GM12875 (cell line): ENCODE results near the gene OR2W3.

Experiments used
- H3K4me3 ChIP-seq: one replicate; pipeline ENCODE4 v1.5.1; 2011; ENCODE audit warnings: low read depth, low read length, control low read depth
- CTCF ChIP-seq: IDR thresholded peaks from 2 replicates; pipeline ENCODE4 v1.5.1; 2011; ENCODE audit warnings: low read depth, mild to moderate bottlenecking, control low read depth, inconsistent platforms, low read length, moderate library complexity, borderline replicate concordance; ENCODE audit not compliant: insufficient read depth

The OR2W3 gene

DNA sequence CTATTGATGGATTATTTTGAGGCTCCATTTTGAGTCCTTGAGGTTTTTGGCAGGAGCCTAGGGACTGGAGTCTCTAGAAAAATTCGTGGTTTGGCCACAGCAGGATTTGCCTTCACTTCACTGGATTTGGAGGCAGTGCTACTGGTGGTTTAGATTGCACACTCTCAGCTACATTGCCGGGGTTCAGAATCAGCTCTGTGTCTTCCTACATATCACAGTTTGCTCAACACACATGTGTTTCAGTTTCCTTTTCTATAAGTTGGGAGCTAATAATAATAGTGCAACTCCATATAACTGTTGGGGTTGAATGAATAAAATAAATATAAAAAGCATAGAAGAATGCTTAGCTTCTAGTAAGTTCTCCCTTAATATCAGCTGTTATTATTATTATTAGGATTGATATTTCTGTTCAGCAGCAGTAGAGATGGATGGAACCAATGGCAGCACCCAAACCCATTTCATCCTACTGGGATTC lies at the start of gene OR2W3:
Gene OR2W3, plus strand, starts transcription at position 425 of the 475 bp plus-strand sequence. Its CDS starts 0 bp downstream, at position 425.
- TF ChIP-seq CTCF: no peak
- no peak within 1 kb of the TSS for H3K4me3 ChIP-seq

DNA sequence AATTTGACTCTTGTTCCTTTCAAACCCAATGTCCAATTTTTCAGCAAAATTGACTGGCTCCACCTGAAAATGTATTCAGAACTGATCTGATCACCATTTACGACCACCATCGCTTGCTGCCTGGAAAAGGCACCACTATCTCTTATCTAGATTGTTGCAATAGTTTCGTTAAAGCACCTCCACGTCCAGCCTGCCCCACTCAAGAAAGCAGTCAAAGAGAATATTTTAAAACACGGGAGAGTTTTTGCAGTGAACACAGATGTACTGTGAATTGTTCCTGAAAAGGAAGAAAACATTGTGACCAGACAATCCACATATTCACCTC lies 49.7 kb upstream of the OR2W3 start:
- no peak overlapping the region for H3K4me3 ChIP-seq
- TF ChIP-seq CTCF: no peak

GRCh38 chr1:247848346-247848745 lies 47.0 kb upstream of the OR2W3 start:
- H3K4me3 ChIP-seq: no peak overlapping the region
- no peak for TF ChIP-seq CTCF

GRCh38 chr1:247849616-247850015 lies 45.8 kb upstream of the OR2W3 start:
- no peak for TF ChIP-seq CTCF
- H3K4me3 ChIP-seq: no peak overlapping the region

DNA sequence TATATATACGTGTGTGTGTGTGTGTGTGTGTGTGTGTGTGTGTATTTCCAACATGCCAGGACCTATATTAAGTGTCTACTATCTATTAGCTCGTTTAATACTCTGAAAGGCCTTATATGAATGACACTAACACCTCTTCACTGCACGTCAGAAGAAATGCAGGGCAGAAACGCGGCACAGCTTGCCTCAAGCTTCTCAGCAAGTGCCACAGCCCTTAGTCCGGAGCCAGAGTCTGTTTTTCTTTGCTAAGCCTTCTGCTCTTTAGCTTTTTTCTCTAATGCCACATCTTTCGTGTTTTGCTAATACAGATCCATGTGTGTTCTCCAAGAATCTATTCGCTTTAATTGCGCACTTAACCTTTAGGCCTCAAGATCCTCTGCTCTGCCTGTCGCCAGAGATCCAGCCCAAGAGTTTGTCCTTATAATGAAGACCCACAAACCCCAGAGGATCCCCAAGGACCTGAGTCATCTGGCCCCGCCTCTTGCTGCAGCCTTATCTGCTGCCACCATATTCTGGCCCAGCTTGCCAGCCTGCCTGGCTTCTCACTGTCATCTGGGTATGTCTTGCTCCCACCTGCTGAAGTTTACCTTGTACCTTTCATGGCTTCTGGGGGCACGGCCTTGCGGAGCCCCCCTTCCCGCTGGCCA lies 40.4 kb upstream of the OR2W3 start:
- no peak for TF ChIP-seq CTCF
- no peak overlapping the region for H3K4me3 ChIP-seq

DNA sequence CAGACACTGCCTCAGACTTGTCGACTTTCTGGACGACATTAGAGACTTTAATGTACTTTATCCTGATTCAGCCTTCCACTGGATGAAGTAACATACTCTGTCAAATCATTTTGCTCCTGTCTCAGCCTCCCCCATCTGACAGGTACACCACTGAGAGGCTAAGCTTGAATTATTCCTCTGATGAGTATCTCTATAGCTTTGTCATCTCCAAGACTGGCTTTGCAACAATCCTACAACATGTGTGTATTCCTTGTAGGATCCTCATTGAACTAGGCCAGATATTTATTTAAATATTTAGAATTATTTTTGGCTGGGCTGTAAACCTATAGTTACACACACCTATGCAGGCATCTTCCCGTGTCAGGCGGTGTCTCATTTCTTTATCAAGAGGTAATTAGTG lies 39.5 kb upstream of the OR2W3 start:
- H3K4me3 ChIP-seq: no peak overlapping the region
- TF ChIP-seq CTCF: no peak

DNA sequence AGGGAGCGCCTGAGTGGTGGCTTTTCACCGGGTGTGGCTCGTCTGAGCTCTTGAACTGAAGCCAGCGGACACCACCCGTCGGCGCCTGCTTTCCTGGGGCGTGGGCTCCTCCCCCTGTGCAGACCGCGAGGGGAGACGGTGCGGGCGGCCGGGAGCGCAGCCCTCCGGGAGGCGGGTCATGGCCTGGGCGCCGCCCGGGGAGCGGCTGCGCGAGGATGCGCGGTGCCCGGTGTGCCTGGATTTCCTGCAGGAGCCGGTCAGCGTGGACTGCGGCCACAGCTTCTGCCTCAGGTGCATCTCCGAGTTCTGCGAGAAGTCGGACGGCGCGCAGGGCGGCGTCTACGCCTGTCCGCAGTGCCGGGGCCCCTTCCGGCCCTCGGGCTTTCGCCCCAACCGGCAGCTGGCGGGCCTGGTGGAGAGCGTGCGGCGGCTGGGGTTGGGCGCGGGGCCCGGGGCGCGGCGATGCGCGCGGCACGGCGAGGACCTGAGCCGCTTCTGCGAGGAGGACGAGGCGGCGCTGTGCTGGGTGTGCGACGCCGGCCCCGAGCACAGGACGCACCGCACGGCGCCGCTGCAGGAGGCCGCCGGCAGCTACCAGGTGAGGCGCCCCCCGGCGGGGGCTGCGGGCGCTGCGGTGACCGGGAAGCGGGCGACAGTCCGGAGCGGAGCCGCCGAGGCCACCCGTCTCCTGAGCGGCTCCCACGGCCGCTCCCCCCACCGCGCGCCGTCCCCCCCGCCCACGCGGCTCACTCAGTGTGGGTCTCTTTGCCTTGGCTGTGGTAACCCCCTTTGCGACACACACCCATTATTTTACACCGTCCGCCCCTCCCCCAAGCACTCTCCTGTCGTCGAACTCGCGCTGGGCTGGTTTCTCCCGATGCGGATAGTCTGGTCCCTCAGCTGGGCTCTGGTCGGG lies 38.1 kb upstream of the OR2W3 start, which contains the start of gene TRIM58:
Gene TRIM58, plus strand, starts transcription at position 119 of the 916 bp plus-strand sequence. Its CDS starts 60 bp downstream, at position 179.
- no peak within 1 kb of the TSS for H3K4me3 ChIP-seq
- 0 out of 2 replicates have a peak, but pooled peaks have one; percentile 20 for TF ChIP-seq CTCF
